COLO829 (cell line): Measurements from ENCODE around the gene HMOX1.
"Not testable (repeated sequence)": the region's sequence is repeated elsewhere in the genome, so short reads cannot be mapped to it uniquely, and the experiment has no call there.

ENCODE experiments used
- DNase-seq: peaks from one replicate; pipeline ENCODE4 v3.0.0; 2012; ENCODE audit warnings: low spot score

The HMOX1 gene

DNA sequence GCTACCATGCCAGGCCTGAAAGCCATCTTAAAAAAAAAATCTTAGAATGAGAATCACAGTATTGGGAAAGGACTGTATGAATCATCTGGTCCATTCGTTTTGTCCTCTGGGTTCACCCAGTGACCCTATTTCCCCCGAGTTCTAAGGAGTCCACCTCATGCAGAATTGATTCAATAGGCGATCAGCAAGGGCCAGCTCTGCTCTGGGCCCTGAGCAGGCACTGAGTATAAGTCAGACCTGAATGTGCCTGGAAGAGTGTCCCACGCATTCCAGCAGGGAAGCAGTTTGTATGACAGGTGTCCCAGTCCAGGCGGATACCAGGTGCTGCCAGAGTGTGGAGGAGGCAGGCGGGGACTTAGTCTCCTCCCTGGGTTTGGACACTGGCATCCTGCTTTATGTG, 883 bp upstream of the HMOX1 start:
- DNase-seq: no peak

DNA sequence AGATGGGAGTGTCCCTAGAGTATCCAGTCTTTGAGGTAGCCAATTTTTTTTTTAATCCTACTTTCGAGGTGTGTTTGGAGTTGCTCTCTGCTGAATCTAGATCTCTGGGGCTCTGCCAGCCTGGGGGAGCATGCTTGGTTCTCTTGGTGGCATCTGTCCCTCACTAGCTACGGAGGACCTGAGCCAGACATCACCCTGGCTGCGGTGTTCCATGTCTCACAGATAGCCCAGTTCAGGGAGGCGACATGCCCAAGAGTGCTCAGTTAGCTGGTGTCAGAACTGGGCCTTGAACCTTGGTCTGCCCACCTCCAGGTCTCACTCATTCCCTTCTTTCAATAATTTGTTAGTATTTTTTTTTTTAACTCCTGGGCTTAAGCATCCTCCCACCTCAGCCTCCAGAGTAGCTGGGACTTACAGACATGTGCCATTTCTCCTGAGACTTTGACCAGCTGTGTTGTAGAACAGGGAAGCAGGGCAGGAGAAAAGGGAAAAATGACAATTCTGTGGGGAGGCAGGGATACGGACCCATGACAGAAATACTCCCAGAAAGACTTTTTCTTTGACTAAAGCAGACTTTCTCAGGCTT, 621 bp downstream of the HMOX1 start:
- DNase-seq: no peak

DNA sequence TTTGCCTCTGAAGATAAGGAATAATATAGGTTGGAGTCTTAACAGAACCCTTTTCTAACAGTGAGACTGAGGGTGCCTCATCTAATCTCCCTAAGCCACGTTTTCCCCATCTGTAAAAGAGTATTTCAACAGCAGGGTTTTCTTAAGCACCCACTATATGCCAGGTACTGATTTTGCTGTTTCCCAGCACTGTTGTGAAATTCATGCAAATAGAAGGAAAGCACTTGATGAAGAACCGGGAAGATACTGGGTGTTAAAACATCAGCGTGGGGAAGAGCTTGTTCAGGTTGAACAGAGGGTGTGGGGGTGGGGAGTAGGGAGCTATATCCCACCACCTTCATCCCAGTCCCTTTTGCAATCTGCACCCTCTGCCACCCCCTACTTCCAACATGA, 2.8 kb downstream of the HMOX1 start:
- no peak for DNase-seq

DNA sequence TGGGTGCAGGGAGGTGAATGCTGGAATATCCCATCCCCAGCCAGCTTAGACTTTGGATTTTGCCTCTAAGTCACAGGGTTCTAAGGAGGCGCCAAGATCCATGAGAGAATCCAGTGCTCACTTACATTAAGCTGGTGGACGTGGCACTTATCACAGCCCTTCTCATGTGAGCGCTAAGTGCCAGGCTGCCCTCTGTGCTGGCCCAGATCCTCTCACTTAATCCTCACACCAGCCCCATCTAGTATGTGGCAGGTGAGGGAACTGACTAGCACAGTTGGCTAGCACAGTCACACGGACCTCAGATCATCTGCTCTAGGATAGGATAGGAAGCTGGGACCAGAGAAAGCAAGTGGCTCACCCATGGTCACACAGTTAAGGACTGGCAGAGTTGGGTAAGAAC, 3.6 kb downstream of the HMOX1 start:
- no peak for DNase-seq

DNA sequence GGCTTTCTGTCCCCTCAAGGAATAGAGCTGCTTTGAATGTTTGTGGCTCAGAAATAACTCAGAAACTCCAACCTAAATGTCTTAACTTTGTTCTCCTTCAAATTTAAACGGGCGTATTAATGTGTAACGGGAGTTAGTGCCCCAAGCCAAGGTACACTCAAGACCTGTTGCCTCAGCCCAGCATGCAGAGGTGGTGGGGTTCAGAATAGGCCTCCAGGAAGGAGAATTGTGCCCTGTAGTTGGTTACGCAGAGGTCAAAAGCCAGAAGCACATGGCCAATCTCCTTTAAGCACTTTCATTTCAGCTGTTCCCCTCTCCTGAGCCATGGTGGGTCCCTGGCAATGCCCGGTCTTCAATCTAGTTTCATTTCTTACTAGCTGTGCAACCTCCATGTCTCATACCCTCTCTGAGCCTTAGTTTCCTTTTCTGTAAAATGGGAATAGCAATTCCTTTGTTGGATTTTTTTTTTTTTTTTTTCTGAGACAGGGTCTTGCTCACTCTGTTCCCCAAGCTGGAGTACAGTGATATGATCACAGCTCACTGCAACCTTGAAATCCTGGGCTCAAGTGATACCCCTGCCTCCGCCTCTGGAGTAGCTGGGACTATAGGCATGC, 4.2 kb downstream of the HMOX1 start:
- no peak for DNase-seq

DNA sequence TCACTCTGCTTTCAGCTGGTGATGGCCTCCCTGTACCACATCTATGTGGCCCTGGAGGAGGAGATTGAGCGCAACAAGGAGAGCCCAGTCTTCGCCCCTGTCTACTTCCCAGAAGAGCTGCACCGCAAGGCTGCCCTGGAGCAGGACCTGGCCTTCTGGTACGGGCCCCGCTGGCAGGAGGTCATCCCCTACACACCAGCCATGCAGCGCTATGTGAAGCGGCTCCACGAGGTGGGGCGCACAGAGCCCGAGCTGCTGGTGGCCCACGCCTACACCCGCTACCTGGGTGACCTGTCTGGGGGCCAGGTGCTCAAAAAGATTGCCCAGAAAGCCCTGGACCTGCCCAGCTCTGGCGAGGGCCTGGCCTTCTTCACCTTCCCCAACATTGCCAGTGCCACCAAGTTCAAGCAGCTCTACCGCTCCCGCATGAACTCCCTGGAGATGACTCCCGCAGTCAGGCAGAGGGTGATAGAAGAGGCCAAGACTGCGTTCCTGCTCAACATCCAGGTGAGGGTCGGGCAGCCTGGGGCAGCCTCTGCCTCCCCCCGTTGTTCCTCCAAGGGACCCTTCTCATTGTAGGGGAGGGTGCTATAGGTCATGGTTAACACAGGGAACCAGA, 5.9 kb downstream of the HMOX1 start:
- DNase-seq: no peak

DNA sequence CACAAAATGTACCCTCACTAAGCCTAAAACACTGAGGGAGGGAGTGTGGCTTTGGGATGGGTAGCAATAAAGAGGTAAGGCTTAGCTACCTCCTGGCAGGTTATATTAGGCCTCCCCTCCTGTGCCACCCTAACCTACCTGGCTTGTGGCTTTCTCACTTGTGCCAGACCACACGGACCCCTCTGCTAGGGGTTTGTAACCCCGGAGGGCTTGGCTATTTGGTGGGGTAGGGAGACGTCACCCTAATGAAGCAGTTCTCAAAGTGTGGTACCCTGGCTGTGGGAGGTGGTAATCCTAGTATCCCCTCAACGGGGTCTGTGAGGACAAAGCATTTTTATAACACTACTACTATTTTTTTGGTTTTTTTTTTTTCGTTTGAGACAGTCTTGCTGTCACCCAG, 10.0 kb downstream of the HMOX1 start:
- DNase-seq: no peak

DNA sequence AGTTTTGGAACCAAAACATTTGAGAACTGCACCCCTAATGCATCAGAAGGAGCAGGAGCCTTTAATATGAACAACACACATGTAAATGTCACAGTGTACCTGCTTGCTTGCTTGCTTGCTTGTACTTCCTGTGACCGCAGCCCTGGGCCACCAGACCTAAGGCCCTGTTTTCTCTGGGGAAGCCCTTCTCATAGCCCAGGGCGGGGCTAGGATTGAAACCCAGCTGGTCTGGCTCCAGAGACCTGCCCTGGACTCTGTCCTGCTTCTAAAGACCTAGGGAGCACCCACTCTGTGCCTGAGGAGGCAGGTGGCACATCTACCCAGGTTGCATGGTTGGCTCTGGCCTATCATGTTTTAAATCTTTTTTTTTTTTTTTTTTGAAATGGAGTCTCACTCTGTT, 11.5 kb downstream of the HMOX1 start:
- DNase-seq: no peak

DNA sequence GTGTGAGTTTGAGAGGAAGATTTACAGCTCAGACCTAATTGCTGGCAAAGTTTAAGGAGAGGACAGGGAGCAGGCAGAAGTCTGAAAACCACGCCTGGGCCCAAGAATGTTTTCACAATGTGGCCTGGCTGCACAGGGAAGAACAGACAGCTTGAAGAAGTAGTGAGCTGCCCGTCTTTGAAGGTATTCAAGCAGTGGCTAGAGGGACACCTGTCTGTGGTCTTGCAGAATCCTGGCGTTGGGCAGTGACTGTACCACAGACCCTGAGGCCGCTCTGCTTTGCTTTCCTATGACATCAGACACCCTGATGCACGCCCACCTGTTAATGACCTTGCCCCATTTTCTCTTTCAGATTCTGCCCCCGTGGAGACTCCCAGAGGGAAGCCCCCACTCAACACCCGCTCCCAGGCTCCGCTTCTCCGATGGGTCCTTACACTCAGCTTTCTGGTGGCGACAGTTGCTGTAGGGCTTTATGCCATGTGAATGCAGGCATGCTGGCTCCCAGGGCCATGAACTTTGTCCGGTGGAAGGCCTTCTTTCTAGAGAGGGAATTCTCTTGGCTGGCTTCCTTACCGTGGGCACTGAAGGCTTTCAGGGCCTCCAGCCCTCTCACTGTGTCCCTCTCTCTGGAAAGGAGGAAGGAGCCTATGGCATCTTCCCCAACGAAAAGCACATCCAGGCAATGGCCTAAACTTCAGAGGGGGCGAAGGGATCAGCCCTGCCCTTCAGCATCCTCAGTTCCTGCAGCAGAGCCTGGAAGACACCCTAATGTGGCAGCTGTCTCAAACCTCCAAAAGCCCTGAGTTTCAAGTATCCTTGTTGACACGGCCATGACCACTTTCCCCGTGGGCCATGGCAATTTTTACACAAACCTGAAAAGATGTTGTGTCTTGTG, 12.5 kb downstream of the HMOX1 start:
- no peak for DNase-seq

DNA sequence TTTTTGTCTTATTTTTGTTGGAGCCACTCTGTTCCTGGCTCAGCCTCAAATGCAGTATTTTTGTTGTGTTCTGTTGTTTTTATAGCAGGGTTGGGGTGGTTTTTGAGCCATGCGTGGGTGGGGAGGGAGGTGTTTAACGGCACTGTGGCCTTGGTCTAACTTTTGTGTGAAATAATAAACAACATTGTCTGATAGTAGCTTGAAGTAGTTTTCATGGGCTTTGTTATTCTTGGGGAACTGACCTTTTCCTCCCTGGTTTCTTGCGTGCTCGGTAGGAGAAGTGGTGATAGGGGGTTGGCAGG, 13.1 kb downstream of the HMOX1 start:
- DNase-seq: no peak

DNA sequence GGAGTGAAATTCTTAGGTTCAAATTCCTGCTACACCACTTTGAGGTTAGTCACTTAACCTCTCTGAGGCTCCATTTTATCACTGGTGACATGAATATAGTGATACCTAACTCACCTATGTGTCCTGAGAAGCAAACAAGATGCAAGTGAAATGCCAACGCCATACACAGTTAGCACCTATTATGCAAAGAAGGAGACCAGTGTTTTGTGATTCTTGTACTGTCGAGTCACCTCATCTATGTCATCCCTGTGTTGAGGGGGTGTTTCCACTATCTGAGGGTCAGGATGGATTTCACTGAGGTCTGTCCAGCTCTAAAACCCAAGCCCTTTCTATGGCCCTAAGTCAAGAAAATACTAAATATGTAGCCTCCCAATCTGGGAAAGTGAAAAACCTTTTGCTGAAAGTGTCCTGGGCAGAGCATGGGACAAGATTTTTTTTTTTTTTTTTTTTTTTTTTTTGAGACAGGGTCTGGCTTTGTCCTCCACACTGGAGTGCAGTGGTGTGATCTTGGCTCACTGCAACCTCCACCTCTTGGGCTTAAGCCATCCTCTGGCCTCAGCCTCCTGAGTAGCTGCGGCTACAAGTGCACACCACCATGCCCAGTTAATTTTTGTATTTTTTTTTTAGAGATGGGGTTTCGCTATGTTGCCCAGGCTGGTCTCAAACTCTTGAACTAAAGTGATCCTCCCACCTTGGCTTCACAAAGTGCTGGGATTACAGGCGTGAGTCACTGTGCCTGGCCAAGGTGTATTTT, 14.1 kb downstream of the HMOX1 start:
- no peak for DNase-seq

DNA sequence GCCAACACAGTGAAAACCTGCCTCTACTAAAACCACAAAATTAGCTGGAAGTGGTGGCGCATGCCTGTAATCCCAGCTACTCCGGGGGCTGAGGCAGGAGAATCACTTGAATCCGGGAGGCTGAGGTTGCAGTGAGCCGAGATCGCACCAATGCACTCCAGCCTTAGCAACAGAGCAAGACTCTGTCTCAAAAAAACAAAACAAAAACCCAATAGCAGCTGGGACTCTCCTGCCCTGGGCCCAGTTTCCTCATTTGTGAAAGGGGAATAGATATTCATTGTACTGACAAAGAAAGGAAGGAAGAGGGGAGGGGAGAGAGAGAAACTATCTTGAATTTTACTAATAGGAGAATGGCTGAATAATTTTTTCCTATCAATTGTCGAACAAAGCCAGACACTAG, 15.7 kb downstream of the HMOX1 start:
- not testable (repeated sequence) for DNase-seq

DNA sequence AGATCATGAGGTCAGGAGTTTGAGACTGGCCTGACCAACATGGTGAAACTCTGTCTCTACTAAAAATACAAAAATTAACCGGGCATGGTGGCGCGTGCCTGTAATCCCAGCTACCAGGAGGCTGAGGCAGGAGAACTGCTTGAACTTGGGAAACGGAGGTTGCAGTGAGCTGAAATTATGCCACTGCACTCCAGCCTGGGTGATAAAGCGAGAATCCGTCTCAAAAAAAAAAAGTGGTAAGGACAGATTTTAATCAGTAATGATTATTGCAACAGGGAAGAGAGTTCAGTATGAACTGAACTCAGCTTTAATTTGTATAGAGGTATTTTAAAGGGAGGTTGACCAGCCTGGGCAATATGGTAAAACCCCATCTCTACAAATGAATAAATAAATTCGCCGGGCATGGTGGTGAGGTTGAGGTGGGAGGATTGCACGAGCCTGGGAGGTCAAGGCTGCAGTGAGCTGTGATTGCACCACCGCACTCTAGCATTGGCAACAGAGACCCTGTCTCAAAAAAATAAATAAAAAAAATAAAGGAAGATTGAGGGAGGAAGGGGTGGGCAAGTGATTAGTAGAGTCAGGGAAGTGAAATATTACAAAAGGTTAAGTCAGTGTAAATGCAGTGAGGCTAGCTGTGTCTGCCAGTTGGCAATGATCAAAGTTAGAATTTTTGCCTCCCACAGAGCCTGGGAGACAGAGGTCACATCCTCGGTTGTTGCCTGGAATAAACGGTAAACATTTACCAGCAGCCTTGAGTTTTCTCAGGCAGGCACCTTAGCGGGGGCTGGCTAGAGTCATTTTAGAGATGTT, 16.4 kb downstream of the HMOX1 start:
- no peak for DNase-seq

DNA sequence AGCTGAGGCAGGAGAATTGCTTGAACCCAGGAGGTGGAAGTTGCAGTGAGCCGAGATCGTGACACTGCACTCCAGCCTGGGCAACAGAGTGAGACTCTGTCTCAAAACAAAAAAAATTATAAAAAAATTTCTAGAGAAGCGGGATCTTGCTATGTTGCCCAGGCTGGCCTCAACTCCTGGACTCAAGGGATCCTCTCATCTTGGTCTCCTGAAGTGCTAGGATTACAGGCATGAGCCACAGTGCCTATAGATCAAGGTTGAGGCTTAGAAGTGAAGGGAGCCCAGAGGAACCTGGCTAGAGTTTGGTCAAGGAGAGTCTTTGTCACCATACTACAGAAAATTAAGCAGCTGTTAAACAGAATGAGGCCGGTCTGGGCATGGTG, 17.7 kb downstream of the HMOX1 start:
- no peak for DNase-seq

DNA sequence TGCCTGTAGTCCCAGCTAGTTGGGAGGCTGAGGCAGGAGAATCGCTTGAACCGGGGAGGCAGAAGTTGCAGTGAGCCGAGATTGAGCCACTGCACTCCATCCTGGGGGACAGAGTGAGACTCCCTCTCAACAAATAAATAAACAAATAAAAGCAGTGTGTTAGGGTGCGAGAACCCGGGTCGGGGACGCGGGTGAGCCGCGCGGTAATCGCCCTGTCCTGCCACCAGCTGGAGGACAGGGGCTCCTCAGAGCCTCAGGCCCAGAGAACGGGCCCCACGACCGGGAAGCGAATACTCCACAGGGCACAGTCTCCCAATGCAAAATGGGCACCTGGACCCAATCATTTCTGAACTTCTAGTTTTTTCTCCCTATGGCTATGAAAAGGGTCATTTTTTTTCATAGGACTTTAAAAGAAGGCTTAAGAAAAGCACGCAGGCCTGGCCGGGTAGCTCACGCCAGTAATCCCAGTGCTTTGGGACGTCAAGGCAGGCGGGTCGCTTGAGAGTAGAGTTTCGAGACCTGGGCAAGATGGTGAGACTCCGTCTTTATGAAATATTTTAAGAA, 18.3 kb downstream of the HMOX1 start:
- DNase-seq: no peak

DNA sequence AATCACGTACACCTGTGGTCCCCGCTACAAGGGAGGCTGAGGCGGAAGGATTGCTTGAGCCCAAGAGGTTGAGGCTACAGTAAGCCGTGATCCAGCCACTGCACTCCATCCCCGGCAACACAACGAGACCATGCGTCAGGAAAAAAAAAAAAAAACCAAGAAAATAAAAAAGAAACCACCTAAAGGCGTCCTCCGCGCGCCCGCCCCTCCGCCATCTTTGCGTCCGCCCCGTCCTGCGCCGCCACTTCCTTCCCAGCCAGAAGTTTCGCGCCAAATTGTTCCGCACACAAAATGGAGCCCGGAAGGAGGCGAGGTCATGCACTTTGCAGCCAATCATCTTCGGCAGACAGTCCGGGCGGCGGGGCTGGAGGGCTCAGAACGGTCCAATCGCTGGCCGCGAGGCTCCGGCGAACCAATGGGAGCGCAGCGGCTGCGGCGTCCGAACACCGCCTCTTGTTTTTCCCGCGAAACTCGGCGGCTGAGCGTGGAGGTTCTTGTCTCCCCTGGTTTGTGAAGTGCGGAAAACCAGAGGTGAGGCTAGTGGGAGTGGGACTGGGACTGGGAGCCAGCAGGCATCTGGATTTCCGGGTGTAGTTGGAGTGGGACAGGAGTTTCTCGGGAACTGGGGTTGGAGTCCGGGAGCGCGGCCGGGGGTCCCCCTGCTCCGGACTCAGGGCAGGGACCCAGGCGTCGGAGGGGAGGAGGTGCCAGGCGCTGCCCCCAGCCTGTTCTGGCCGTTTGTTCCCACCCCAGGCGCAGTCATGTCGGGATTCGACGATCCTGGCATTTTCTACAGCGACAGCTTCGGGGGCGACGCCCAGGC, 19.0 kb downstream of the HMOX1 start, which contains the start of gene MCM5:
MCM5 (plus strand) TSS at position 463 of the 823 bp plus-strand sequence; CDS start at position 762, 299 bp downstream.
- peak; percentile 99 for DNase-seq

DNA sequence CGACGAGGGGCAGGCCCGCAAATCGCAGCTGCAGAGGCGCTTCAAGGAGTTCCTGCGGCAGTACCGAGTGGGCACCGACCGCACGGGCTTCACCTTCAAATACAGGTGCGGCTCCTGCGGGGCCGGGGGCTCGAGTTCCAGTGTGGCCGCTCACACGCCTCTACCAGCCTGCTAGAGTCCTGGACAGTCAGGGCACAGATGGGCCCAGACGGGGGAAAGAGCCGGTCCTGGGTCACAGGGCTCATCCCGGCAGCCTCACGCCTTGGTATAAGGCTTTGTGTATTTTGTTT, 19.6 kb downstream of the HMOX1 start:
- DNase-seq: no peak

DNA sequence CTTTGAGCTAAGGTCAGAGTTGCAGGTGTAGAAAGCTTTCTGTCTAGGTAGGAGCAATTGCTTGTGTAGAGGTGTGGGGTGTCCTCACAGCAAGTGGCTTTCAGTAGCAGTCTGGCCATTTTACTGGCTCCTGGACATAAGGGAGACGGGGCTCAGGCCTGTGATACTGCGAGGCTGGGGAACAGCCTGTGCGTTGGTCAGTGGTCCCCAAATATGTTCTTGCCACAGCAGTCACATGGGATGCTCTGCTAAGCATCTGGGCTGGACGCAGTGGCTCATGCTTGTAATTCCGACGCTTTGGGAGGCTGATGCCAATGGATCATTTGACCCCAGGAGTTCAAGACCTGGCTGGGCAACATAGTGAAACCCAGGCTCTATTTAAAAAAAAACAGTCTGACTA, 21.0 kb downstream of the HMOX1 start:
- no peak for DNase-seq

DNA sequence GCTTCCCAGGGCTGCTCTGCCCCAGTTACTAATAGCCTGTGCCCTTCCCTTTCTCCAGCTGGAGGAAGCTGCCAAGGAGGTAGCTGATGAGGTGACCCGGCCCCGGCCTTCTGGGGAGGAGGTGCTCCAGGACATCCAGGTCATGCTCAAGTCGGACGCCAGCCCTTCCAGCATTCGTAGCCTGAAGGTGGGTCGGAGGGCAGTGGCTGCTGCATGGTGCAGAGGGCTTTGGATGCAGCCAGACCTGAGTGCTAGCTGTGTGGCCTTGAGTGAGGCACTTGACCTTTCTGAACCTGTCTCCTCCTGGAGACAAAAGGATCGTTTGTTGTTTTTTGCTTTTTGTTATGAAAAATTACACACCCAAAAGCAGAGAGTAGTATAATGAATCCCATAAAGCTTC, 22.5 kb downstream of the HMOX1 start:
- no peak for DNase-seq

DNA sequence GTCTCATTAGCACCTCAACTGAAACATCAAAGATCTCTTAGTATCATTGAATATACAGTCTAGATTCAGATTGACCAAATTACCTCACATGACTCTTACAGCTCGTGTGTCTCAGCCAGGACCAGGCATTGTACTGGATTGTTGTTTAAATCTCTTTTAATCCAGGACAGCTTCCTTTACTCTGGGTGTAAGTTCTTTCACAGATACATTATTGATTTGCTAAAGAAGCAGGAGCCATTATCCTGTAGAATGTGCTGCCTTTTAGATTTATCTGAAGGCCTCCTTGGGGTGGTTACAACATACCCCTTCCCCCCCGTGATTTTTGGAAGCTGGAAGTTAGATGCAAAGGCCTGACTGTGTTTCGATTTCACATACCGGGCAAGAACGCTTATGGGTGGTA, 23.3 kb downstream of the HMOX1 start:
- DNase-seq: no peak

DNA sequence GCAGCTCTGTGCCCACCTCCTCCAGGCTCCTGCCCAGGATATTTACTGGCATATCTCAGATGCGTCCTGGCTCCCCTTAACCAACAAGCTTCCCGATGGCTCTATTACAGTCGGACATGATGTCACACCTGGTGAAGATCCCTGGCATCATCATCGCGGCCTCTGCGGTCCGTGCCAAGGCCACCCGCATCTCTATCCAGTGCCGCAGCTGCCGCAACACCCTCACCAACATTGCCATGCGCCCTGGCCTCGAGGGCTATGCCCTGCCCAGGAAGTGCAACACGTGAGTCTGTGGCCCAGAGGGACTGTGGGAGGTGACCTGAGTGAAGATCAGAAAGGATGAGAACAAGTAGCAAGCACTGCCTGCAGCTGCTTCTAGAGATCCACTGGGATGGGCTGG, 25.5 kb downstream of the HMOX1 start:
- no peak for DNase-seq
